GM18870 (cell line): ENCODE measurements around the gene CLEC14A.

Source experiments
- ATAC-seq: cut with Tn5 transposase; IDR thresholded peaks from one replicate; pipeline ENCODE4 v1.9.1; 2021; ENCODE audit warnings: moderate library complexity; ENCODE audit not compliant: unreplicated experiment

CLEC14A gene

GRCh38 chr14:38255673-38256532 is at the start of gene CLEC14A:
Gene CLEC14A (minus strand): TSS chr14:38256093. CDS start chr14:38256022, 71 bp downstream.
- ATAC-seq, result no peak

GRCh38 chr14:38302966-38303365 is 47.1 kb upstream of the CLEC14A start:
- ATAC-seq, result no peak

DNA sequence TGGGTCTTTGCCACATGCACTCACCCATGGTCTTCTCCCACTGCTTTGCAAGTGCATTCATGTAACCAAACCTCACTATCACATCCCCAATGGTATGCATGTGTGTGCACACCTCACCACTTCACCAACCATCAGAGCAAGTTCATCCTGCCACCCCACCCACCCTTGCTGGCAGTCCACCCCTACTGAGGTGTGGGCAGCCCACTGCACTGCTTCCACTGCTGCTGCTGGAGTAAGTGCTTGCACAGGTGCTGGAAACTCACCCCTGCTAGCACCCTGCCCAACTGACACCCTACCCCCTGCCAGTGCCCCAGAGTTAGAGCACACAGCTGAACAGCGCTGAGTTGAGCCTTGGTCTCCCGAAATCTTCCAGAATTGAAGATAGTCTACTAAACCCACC is 46.1 kb upstream of the CLEC14A start:
- ATAC-seq, result no peak

DNA sequence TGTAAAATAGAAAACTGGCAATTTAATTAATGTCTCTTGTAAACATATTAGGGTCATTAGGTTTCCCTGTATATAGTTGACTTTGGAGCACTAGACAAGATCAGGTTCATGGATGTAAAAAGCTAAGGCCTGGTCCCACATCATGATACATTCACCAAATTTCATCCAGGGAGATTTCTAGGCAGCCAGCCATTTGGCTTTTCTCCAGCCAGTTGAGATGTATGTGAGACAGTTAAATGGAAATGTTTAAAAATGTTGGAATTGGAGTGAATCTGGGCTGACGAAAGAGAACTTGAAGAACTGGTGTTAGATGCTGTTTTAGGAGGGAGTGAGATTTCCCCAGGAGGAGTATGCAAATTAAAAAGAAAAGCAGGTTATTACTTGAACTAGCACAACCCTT is 41.8 kb upstream of the CLEC14A start:
- ATAC-seq, result no peak

DNA sequence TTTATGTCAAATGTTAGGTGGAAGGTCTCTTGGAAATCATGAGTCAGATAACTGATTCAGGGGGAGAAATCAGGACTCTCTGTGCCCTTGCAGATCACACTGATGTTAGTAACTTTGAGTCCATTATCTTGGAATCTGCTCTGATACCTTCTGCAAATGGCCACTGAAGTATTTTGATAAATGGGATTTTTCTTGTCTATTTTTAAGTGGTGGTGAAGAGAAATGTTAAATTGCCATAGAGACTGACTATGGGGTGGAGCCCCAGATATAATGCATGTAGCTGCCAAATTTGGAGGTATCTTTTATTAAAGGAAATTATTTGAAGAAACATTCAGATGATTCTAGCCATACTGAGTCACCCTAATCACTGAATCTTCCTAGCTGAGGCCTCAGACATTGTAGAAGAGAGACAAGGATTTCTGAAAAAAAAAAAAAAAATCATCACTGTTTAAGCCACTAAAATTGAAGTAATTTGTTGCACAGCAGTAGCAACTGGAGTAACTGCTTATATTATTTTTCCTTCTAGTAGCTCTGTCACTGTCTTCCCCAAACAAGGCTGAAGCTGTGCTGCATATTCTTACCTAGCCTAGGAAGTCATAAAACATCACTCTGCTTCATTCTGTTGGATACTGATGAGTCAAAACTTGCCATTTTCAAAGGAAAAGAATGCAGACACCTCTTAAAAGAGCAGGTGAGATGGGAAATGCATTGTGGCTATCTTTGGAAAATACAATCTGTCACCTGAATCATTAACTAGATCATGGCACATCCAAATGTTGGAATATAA is 36.0 kb upstream of the CLEC14A start:
- ATAC-seq, result no peak

DNA sequence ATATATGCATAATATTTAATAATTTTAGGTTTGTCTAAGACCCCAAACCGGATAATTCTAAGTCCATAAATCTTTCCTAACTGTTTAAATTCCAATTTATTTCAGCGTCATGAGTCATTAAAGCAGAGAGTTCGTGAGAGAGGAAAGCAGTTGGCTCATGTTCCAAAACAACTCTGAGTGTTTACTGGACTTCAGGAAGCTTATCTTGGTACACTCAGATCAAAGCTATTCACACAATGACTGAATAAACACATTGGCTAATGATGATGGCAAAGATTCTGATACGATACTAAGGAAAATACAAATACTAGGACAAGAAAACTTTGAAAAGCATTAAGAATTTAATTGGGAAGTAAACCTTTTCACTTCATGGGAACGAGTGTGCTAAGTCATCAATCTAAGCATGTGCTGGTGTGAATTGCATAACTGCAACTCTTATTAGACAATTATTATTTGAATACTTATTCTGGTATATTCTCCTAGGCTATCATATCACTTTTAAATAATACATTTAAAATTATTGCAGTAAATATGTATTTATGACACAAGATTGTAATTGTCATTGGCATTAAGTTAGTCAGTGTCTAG is 34.8 kb upstream of the CLEC14A start:
- ATAC-seq, result no peak

GRCh38 chr14:38286452-38286851 is 30.6 kb upstream of the CLEC14A start:
- ATAC-seq, result no peak

GRCh38 chr14:38285962-38286361 is 30.1 kb upstream of the CLEC14A start:
- ATAC-seq, result no peak

GRCh38 chr14:38282936-38283335 is 27.0 kb upstream of the CLEC14A start:
- ATAC-seq, result no peak

GRCh38 chr14:38280081-38280480 is 24.2 kb upstream of the CLEC14A start:
- no peak for ATAC-seq

- no peak for ATAC-seq
Measured at GRCh38 chr14:38279572-38279971, 23.7 kb upstream of the CLEC14A start.

DNA sequence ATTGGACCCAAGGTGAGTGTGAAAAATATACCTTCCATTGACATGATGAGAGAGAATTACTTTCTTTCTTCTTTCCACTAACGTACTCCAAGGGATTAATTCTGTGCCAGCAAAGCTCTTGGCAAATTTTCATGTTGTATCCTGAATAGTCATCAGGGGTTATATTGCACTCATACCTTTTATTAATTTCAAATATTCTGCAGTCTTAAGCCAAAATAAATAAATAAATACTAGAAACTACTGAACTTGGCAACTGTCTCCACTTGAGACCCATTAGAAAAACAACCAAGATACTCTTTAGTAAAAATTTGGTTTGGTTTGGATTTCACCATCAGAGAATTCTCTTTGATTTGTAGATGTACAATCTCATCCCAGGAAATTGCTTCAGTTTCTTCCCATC is 22.1 kb upstream of the CLEC14A start:
- no peak for ATAC-seq

GRCh38 chr14:38262844-38263243 is 7.0 kb upstream of the CLEC14A start:
- no peak for ATAC-seq

- no peak for ATAC-seq
Measured at GRCh38 chr14:38261620-38262019, 5.7 kb upstream of the CLEC14A start.

DNA sequence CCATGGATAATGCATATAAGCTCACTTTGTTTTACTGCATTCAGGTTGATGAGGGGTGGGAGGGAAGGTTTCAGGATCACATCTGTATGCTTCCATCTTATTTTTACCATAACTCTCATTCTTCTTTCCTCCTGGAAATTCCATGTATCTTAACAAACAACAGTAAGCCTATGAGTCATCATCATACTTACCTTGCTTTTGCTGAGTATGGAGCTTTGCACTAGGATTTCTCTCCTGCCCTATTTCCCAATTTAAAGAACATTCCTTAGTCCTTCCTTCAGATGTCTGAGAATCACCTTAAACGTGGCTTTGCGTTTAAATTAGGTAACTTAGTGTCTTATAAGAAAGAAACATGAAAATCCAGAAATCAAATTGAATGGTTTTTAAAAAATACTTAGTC is 1.6 kb upstream of the CLEC14A start:
- ATAC-seq, result no peak

DNA sequence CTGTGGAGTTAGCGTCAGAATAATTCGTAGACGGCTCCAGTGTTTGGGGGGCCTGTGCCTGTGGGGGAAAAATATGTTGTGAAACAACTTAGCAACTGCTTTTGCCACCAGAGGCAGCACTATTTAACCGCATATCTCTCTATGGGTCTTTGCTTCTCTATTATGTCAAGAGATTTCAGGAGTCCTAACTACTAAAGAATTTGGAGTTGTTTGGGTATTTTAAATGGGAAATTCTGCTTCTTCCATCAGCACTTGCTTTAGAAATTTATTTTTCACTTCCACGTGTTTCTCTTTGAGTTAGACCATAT is 594 bp upstream of the CLEC14A start:
- ATAC-seq, result no peak

DNA sequence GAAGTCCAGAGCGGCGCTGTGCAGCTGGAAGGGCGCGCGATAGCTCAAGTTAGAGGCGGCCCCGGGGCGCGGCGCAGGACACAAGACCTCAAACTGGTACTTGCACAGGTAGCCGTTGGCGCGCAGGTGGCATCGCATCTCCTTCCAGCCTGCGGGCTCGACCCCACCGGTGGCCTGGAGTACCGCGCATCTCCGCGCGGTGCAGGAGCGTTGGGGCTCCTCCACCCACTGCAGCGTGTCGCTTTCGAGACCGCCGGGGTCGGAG is 553 bp downstream of the CLEC14A start:
- ATAC-seq, result no peak

GRCh38 chr14:38254571-38255407 is 1.1 kb downstream of the CLEC14A start:
- ATAC-seq, result no peak

DNA sequence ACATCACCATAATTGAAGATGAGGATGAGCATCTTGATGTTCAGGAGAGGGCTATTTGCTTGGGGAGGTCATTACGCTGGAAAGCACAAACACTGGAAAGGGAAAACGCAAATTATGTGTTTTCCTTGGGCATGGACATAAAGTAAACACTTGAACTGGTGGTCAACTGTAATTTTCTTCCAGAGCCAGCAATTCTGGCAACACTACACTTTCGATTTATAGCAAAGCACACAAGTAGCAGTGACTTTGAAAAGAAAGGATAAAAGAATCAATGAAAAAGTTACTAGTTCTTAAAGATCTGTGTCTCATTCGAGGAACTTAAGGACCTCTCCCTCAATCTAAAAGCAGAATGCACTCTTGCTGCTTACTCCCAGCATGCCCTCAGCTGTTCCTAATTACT is 2.2 kb downstream of the CLEC14A start:
- no peak for ATAC-seq

GRCh38 chr14:38252066-38252710 is 3.7 kb downstream of the CLEC14A start:
- no peak for ATAC-seq

DNA sequence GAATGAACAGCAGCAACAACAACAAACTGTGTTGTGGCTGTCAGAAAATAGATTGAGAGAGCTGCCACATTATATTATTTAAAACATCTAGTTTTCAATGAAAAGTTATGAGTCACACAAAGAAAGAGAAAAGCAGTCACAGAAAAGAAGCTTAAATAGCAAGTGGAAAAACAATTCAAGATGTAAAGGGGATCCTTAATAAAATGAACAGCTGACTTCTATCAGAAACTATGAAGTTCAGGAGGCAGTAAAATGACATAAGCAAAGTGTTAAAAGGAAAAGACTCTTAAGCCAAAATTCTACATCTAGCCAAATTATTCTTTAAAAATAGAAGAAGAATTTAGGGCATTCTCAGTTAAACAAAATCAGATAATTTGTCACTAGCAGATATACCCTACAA is 5.6 kb downstream of the CLEC14A start:
- ATAC-seq, result no peak
